Bronchial epithelial cell (primary cell): ENCODE measurements around the gene ALDH1A1. TPM values are rescaled to one million over a fixed set of nuclear protein-coding genes. Genes with fewer than 3 reads are reported as not detected.

ENCODE experiments used
- DNase-seq: peaks from one replicate; pipeline ENCODE4 v3.0.0-alpha.2; 2010; ENCODE audit warnings: low read depth
- FAIRE-seq: peaks from 2 replicates; lab custom pipeline; 2011; peaks lifted over from hg19 to GRCh38; lab: Jason Lieb, UNC
- H3K27me3 ChIP-seq: 2 replicates; pipeline ENCODE4 v1.5.1; 2011; ENCODE audit warnings: low read length; ENCODE audit not compliant: control insufficient read depth, insufficient read depth
- H3K36me3 ChIP-seq: 2 replicates; pipeline ENCODE4 v1.5.1; 2011; ENCODE audit warnings: low read length; ENCODE audit not compliant: control insufficient read depth, insufficient read depth
- H3K4me3 ChIP-seq: 2 replicates; pipeline ENCODE4 v1.5.1; 2011; ENCODE audit warnings: mild to moderate bottlenecking, low read depth, low read length, control low read depth
- total RNA-seq: library from RNA; depleted of rRNA; stranded (reverse); fragments of >200 nt; gene quantifications from 2 replicates; pipeline ENCODE4 v1.2.1, GENCODE V29; 2014
- TF ChIP-seq, protein P1 (sequence below): IDR thresholded peaks from 2 replicates; pipeline ENCODE4 v1.5.1; 2011; ENCODE audit warnings: mild to moderate bottlenecking, moderate library complexity, low read length, control low read depth, inconsistent platforms; ENCODE audit not compliant: insufficient read depth, severe bottlenecking

The ALDH1A1 gene
- total RNA-seq, 1 donor from 2014 or later = 5.0 TPM

DNA sequence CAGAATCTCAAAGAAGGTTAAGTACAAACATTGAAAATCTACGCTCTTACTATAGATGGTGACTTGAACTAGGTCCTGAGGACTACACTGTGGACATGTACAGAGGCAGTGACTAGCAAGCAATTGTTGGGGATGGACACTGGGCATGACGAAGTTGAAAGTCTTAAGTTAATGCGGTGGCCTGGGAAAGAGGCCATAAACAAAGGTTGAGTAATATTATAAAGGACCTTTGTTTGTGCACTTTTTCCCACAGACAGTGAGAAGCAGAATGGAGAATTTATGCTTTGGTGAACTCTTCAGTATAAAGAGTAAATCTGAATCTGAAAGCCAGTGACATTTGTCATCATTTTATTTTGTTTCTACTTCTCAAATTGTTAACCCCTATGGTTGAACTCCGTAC is 15.3 kb downstream of the ALDH1A1 start:
- Histone ChIP-seq H3K36me3 (no peaks in the 10 kb centered on the region), H3K27me3 (no peaks in the 10 kb centered on the region), H3K4me3 (no peak overlapping the region)
- FAIRE-seq = no peak
- no peak for DNase-seq
- TF ChIP-seq, protein P1, sequence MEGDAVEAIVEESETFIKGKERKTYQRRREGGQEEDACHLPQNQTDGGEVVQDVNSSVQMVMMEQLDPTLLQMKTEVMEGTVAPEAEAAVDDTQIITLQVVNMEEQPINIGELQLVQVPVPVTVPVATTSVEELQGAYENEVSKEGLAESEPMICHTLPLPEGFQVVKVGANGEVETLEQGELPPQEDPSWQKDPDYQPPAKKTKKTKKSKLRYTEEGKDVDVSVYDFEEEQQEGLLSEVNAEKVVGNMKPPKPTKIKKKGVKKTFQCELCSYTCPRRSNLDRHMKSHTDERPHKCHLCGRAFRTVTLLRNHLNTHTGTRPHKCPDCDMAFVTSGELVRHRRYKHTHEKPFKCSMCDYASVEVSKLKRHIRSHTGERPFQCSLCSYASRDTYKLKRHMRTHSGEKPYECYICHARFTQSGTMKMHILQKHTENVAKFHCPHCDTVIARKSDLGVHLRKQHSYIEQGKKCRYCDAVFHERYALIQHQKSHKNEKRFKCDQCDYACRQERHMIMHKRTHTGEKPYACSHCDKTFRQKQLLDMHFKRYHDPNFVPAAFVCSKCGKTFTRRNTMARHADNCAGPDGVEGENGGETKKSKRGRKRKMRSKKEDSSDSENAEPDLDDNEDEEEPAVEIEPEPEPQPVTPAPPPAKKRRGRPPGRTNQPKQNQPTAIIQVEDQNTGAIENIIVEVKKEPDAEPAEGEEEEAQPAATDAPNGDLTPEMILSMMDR = no peak

DNA sequence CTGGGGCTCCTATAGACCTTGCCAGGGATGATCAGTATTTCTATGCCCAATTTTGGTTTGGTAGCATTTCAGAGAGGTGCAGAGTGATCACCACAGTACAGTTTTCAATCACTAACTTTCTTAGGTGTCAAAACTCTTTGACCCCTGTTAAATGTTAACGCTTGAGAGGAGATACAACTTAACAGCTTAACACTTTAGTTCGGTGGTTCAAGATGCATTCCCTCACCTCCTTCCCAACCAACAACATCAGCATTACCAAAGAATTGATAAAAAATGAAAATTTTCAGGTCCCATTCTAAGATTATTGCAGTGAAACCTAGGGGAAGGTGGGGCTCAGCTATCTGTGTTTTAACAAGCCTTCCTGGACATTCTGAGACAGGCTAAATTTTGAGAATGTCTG is 16.2 kb downstream of the ALDH1A1 start:
- no peaks in the 10 kb centered on the region for H3K27me3 ChIP-seq
- H3K36me3 ChIP-seq = no peaks in the 10 kb centered on the region
- FAIRE-seq (no peak), DNase-seq (no peak)
- TF ChIP-seq, protein P1 = no peak
- no peak overlapping the region for H3K4me3 ChIP-seq

DNA sequence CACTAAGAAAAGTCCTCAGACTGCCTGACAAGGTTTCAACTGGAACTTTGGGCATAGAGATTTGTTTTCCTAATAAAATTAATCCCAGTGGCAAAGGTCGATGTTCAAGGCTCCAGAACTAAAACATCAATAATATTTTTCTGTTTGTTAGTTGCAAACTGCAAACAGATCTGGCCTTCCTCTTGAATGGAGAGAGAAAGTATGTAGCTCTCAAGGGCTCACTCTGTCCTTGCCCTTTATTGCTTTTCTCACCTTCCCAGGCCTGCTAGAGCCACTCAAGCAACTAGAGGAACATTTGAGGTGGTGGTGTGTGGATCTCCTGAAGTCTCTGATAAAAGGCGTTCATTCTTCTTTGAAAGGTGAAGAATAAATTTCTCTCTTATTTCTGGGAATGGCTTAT is 16.6 kb downstream of the ALDH1A1 start:
- no peak for FAIRE-seq

GRCh38 chr9:72935595-72935994 is 17.3 kb downstream of the ALDH1A1 start:
- H3K36me3 ChIP-seq = no peaks in the 10 kb centered on the region
- TF ChIP-seq, protein P1 = no peak
- no peaks in the 10 kb centered on the region for H3K27me3 ChIP-seq
- FAIRE-seq (no peak), DNase-seq (no peak)
- H3K4me3 ChIP-seq = no peak overlapping the region

More for the DNA sequence above, 16.6 kb downstream of the ALDH1A1 start:
- Histone ChIP-seq H3K4me3 (no peak overlapping the region), H3K27me3 (no peaks in the 10 kb centered on the region), H3K36me3 (no peaks in the 10 kb centered on the region)
- TF ChIP-seq, protein P1 = no peak
- DNase-seq = no peak

DNA sequence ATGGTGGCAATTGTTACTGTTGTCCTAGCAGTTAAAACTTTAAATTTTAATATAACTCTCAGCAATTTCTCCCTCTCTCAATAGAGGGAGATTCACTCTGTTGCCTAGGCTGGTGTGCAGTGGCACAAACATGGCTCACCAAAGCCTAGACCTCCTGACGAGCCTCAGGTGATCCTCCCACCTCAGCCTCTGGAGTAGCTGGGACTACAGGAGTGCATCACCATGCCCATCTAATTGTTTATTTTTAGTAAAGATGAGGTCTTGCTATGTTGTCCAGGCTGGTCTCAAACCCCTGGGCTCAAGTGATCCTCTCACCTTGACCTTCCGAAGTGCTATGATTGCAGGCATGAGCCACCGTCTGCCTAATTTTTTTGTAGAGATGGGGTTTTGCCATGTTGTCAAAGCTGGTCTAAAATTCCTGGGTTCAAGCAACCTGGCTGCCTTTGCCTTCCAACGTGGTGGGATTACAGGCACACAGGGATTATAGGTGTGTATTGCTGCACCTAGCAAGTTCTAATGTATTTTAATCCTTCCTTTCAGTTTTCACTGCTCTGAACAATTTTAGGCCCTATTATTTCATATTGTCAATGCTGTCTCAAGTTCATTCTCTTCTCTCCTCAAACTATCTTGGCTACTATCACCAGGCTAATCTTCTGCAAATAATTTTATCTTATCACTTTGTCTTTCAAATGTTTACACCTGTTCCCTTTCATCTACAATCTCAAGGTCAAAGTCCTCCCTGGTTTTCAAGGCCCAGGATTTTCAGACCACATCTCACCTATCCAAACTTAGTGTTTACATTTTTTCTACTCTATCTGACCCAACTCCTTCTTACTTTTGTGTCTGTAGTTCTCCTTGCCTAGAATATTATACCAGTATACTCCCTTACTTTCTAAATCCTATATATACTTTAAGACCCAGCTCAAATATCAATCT is 18.9 kb downstream of the ALDH1A1 start:
- Histone ChIP-seq H3K4me3 (no peak overlapping the region), H3K27me3 (no peaks in the 10 kb centered on the region), H3K36me3 (no peaks in the 10 kb centered on the region)
- DNase-seq (no peak), FAIRE-seq (no peak)
- TF ChIP-seq, protein P1 = no peak

GRCh38 chr9:72932619-72933018 is 20.2 kb downstream of the ALDH1A1 start:
- H3K36me3 ChIP-seq = no peaks in the 10 kb centered on the region
- H3K4me3 ChIP-seq = no peak overlapping the region
- TF ChIP-seq, protein P1 = no peak
- no peaks in the 10 kb centered on the region for H3K27me3 ChIP-seq
- DNase-seq (no peak), FAIRE-seq (no peak)
